Measurements from ENCODE around the gene PRMT1.

The PRMT1 gene

DNA sequence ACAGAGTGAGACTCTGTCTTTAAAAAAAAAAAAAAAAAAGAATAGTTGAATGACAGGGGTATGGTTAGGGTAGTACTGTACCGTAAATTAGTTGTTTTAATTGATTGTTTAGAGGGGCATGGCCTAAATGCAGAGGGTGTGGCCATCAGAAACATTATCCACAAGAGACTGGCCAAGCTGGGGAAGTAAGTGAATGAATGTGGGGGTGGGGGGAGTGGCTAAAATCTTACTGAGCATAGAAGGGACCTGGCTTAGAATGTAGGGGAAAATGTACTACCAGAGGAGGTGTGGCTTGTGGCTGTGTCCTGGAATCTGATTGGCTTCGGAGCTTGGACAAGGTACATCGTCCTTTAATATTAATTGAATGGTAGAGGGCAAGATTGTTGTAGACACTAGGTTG lies 7.6 kb upstream of the PRMT1 start:
- ATAC-seq (no peak), DNase-seq (no peak)

DNA sequence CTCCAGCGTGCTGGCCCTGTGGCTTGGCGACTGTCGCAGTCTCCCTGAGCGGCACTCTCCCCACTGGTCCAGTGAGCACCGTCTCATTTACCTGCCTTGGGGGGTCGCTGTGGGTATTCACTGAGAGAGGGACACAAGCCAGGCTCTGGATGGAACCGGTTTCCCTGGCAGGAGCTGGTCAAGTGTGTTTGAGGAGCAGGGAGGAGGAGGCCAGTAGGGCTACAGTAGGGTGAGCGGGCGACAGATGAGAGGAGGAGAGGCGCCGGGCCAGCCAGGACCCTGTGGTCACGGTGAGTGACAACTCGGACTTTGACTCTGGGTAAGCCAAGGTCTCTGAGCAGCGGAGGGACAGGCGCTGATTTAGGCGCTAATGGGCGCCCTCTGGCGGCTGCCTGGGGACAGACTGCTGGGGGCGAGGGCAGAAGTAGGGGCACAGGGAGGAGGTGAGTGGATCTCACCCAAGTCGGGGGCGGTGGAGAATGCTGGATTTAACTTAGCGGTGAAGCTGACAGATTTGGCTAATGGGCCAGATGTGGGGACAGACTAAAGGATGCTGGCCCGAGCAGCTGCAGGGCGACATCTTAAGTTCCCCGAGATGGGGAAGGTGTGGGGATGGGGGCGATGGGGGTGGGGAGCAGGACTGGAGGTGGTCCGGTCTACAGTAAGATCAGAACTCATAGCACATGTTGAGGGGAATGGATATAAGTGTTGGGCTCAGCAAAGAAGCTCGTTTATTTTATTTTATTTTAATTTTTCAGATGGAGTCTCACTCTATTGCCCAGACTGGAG lies 4.7 kb upstream of the PRMT1 start:
- DNase-seq, result peak; percentile 86
- ATAC-seq, result no peak

DNA sequence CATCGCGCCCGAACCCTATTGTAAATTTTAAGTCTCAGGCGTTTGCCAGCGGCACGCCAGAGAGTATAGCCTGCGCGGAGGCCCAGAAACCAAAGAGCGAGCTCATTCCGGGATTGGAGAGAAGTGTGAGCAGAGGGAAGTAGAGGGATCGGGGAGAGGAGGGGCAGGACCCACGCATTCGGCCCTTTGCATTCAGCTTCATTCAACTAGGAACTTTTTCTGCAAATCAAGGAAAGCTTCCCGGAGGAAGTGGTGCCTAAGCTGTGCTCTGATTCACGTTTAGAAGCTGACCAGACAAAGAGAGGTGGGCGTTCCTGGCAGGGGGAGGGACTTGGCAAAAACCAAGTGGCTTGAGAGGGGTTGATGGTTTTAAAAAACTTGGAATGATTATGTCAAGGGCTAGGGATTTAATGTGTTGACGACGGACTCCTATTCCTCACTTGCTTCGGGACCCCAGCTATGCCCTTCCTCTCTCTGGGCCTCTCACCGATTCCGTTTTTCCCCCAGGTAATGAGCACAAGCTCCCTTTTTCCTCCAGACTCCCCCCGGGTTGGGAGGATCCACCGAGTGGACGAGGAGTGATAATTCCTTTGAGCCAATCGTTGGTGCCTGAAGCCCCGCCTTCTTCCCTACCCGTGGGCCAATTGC lies 811 bp upstream of the PRMT1 start:
- DNase-seq (peak; percentile 77), ATAC-seq (no peak)

- ATAC-seq (peak; percentile 82), DNase-seq (peak; percentile 98)
These were observed 264 bp upstream of the PRMT1 start for GRCh38 chr19:49676784-49677230.

- DNase-seq (peak; percentile 83), ATAC-seq (peak; percentile 26)
These were observed 1.0 kb downstream of the PRMT1 start for GRCh38 chr19:49677901-49678674.

DNA sequence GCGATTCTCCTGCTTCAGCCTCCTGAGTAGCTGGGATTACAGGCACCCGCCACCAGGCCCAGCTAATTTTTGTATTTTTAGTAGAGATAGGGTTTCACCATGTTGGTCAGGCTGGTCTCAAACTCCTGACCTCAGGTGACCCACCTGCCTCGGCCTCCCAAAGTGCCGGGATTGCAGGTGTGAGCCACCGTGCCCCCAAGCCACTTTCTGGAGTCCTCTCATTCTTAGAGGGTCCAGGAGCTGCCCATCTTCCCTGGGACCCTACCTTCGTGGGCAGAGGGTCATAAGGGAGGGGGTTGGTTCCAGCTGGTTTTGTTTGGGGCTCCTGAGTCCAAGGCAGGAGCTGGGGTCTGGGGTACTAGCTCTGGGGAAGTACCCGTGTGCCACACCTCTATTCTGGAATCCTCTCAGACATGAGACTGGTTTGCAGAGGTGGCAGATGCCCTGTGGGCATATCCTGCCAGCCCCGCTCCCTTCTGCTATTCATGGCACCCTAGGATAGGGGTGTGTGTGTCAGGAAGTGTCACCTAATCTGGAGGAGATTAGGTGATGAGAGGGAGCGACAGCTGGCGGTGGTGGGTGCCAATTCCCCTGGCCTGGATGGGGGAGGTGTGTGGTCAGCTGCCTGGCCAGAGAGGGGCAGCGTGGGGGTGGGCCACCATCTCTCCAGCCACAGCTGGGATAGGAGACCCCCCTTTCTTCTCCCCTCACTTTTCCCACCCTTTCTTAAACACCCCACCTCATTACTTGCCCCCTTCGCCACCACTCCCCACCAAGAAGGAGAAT lies 2.1 kb downstream of the PRMT1 start:
- DNase-seq, result no peak
- no peak for ATAC-seq

- DNase-seq (no peak), ATAC-seq (no peak)
These were observed 2.8 kb downstream of the PRMT1 start for GRCh38 chr19:49679771-49680413.

GRCh38 chr19:49680421-49681351 lies 3.6 kb downstream of the PRMT1 start:
- DNase-seq (peak; percentile 99), ATAC-seq (peak; percentile 10)

DNA sequence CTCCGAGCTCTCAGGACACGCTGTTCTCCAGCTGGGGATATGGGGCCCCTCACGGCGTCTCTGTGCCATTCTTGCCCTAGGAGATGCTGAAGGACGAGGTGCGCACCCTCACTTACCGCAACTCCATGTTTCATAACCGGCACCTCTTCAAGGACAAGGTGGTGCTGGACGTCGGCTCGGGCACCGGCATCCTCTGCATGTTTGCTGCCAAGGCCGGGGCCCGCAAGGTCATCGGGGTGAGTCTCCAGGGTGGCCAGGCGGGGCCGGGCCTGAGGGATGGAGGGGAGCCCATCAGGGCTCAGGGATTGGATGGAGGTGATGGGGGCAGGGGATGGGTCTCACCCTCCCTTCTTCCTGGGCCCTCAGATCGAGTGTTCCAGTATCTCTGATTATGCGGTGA lies 4.8 kb downstream of the PRMT1 start:
- DNase-seq (no peak), ATAC-seq (no peak)

DNA sequence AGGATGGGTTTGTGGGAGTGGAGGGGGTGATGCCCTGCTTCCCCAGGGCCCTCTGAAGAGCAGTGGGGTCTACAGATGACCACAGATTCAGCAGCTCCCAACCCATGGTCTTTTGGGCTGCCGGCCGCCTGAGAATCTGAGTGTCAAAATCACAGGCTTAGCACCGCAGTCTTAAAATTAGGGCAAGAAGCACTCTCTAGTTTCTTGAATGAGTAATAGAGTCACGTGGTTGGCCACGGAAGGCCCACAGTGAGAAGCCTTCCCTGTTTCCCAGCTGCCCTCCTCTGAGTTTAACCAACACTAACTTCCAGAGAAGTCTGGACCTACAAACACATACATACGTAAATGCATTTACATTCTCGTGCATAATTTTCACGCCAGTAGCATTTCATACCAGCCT lies 5.2 kb downstream of the PRMT1 start:
- DNase-seq (no peak), ATAC-seq (no peak)

GRCh38 chr19:49683814-49684250 lies 6.8 kb downstream of the PRMT1 start:
- ATAC-seq (no peak), DNase-seq (no peak)

- ATAC-seq, result no peak
These were observed 7.3 kb downstream of the PRMT1 start for GRCh38 chr19:49684251-49684982.

GRCh38 chr19:49684983-49685553 lies 8.0 kb downstream of the PRMT1 start:
- DNase-seq (no peak), ATAC-seq (no peak)

More at GRCh38 chr19:49684251-49684982, 7.3 kb downstream of the PRMT1 start:
- DNase-seq, result no peak

GRCh38 chr19:49685845-49686332 lies 8.8 kb downstream of the PRMT1 start:
- ATAC-seq, result no peak

DNA sequence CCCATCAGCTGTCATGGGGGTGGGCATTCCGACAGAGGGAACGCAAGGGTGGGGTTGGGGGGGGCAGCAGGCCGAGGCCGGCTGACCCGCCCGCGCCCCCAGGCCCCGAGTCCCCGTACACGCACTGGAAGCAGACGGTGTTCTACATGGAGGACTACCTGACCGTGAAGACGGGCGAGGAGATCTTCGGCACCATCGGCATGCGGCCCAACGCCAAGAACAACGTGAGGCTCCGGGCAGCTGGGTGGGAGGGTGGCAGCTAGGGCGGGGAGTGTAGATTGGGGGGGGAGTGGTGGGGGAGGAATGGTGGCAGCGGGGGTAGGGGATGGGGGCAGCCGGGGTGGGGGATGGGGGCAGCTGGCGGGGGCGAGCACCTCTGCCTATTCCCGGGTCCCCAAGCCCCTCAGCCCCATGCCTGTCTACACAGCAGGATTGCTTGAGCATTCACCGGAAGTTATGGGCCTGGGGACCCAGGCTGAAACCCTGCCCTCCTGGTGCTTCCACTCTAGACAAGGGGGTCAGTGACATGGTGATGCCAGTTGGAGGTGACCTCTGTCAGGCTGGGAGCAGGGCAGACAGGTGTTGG lies 9.5 kb downstream of the PRMT1 start:
- DNase-seq, result no peak
- no peak for ATAC-seq

More at GRCh38 chr19:49685845-49686332, 8.8 kb downstream of the PRMT1 start:
- DNase-seq, result no peak

GRCh38 chr19:49687150-49687549 lies 10.1 kb downstream of the PRMT1 start:
- DNase-seq, result no peak
- no peak for ATAC-seq

GRCh38 chr19:49687566-49688316 lies 10.7 kb downstream of the PRMT1 start:
- no peak for DNase-seq
- ATAC-seq, result no peak
